Stimulated activated CD4-positive, alpha-beta T cell treated with anti-CD3 and anti-CD28 coated beads, Interleukin-1b, Interleukin-23, amount 100 ng/mL, for 24 hours (primary cell): ENCODE results near the gene EGR1.

Experiments used
- DNase-seq, 4 experiments: peaks; one replicate each; pipeline ENCODE4 v3.0.0-alpha.2; 2020; ENCODE audit warnings: low read depth in 4 of 4, low spot score in 1 of 4

EGR1 gene

DNA sequence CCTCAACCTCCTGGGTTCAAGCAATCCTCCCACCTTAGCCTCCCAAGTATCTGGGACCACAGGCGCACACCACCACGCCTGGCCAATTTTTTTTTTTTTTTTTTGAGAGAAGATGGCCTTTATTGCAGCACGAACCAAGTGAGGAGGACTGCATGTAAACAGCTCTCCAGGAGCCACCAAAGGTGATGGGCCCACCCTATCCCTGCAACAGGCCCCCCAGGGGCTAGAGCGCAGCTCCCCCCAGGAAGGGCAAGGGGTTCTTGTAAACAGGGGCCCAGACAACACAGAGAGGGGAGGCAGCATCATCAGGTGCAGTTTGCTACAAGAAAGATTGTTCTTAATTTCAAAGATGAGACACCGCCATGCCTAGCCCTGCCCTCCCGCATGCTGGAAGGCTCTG is 12.6 kb upstream of the EGR1 start:
- no peak for DNase-seq

DNA sequence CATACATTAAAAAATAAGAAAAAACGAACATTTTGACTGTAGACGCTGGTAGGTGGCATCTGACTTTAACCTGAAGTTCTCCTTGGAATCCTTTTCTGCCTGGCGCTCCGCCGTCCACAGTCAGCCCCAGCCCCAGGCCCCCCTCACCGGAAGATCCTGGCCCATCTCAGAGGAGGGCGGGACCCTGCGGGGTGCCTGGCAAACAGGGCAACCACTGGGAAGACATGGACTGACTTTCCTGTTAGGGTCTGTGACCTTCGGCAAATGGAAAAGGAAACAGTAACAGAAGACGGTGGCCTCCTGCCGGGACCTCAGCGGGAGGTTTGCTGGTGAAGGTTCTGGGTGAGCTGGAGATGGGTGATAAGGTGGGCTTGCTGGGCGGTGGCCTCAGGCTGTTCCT is 11.7 kb upstream of the EGR1 start:
- no peak for DNase-seq

DNA sequence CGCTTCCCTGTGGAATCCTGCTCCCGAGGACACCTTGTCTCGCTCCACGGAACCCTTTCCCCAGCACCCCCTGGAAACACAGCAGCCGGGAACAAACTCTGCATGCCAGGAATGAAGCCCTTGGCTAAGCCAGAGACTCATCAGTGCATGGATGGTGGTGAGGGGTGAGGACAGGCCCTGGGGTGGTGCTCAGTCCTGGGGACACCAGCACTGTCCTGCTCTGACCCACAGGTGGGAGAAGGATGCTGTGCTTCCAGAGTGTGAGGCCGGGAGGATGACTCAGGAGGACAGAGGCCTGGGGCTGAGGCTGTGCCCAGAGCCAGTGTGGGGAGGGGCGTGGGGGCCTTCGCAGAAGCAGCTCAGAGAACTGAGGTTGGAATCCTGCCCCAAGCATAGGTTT is 11.2 kb upstream of the EGR1 start:
- no peak for DNase-seq

DNA sequence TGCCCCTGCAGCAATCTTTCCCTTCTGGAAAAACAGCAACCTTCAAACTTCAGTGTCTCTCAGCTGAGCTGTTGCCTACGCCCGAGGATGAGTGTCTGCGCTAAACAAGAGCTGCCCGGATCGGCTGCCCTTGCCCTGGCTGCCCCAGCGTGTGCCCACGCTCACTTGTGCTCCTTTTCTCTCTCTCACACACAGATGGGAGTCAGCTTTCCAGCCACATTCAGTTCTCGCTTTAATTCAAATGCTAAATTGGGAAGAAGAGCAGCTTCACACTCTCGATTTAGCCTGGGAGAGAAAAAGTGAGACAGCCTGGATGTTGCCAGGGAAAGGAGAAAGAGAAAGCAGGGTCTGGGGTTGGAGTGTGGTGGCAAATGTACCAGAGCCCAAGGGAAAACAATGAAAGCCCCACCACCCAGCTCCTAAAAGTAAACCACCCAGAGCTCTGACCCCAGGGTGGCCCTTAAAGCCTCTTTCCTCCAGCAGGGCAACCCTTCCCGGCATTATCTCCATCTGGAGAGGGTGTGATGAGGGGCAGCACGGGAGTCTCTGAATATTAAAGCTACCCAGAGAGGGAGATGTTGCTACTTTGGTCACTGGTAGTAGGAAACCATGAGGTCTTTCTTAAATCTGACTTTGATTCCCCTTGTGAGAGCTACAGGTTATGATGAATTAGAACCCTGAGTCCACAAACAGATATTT is 9.9 kb upstream of the EGR1 start:
- DNase-seq: no peak

DNA sequence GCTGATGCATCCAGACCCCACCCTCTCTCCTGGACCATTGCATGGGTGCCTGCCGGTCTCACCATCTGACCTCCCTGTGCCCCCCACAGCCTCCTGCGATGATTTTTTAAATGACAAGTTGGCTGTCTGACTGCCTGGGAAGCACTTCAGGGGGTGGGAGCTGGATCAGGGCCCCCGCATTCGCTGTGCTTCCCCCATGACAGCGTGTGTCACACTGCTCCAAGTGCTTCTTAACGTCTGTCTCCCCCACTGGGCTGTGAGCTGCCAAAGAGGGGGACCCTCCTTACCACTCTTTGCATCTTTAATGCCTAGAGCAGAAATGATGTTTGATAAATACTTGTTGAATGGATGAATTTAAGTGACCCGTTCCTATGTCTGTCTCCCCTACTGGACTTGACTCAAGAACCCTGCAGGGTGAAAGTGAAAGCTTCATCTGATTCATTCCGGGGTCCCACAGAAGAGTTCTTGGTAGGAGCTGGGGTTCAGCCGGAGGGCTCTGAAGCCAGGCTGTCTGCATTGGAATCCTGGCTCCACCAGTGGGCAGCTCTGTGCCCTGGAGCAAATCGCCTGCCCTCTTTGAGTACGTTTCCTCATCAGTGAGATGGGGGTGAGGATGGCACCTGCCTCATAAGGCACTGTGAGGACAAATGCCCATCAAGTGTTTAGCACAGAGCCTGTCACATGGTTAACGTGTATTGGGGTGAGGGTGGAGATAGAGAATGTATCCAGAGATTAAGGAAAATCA is 7.6 kb upstream of the EGR1 start:
- no peak for DNase-seq

DNA sequence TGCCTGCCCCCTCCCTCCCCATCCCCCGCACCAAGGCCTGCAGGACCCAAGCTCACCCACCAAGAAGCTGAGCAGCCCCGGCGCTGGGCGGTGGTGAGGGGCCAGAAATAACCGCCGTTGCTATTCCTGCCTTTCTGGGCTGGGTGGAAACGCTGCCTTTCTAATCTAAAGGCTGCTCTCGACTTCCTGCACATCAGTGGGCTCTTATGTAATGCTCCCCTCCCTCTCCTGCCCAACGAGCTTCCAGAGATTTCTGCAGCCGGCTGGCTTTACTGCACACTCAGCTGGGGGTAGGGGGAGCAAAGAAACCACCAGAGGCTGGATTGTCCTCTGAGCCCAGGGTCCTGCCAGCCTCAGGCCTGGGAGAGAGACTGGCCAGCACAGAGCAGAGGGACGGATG is 6.9 kb upstream of the EGR1 start:
- no peak for DNase-seq

DNA sequence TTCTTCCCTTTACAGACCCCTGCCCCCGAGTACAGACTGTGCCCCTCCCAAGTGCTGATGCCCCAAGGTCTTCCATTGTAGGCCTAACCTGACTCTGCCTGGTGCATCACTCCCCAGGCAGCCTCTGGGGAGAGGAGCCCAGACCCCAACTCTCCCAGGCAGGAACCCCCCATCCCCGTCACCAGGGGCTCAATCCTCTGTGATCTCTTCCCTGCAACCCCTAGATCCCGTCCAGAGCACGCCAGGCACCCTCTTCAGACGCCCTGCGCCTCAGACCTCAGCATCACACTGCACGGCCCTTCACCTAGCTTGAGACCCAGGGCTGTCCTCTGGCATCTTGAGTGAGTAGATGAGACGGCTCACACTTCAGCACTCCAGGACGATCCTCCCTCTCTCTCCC is 6.4 kb upstream of the EGR1 start:
- DNase-seq: no peak

DNA sequence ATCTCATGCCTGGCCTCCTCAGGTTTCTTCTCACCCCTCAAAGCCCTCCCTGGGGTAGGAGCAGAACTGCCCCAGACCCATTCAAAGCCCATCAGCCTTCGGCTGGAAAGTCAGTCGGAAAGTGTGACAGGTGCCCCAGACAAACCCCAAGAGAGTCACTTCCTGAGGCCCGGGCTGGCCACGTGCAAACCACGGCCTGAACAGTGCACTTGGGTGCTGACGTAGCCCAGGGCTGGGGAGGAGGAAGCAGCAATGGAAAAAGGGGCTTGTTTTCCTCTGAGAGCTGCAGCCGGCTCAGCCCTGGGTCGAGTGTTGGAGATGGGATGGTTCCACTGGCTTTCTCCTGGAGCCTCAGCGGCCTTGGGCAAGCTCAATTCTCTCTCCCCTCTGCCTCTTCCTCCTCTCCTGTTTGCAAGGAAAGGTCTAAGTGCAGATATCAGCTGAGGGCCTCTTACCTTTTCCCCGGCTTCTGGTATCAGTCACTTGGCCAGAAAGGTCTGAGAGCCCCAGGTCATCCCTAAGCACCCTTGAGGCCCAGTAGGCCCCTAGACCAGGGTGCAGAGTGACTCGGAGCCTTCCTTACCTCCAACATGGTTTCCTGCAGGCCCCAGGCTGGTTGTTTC is 5.9 kb upstream of the EGR1 start:
- peak; percentile 51 to 88 (median 68) for DNase-seq

DNA sequence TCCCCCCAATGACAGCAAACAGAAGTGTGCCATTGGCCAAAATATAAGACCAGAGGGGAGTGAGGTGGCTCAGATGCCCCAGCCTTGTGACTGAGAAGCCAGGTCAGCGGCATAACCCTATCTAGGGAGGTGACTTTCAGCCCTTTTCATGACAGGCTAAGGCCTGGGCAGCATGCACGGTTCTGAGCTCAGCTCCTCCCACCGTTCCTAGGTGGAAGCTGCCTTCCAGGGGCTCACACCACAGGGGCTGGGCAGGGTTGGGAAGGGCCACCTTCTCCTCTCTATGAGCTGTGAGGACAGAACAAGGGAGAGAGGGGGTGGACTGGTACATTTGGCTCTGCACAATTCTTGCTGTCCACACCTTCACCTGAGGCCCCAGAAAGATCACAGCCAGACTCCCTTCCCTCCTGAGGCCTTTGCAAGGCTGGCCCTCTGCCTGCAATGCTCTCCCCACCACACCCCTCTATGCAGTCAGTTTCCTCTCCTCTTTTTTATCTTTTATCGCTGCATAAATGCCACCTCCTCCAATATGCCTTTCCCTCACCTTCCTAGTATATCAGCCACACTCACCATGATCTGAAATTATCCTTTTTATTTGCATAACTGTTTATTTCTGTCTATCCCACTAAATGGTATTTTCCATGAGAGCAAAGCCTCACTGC is 5.1 kb upstream of the EGR1 start:
- DNase-seq: no peak

DNA sequence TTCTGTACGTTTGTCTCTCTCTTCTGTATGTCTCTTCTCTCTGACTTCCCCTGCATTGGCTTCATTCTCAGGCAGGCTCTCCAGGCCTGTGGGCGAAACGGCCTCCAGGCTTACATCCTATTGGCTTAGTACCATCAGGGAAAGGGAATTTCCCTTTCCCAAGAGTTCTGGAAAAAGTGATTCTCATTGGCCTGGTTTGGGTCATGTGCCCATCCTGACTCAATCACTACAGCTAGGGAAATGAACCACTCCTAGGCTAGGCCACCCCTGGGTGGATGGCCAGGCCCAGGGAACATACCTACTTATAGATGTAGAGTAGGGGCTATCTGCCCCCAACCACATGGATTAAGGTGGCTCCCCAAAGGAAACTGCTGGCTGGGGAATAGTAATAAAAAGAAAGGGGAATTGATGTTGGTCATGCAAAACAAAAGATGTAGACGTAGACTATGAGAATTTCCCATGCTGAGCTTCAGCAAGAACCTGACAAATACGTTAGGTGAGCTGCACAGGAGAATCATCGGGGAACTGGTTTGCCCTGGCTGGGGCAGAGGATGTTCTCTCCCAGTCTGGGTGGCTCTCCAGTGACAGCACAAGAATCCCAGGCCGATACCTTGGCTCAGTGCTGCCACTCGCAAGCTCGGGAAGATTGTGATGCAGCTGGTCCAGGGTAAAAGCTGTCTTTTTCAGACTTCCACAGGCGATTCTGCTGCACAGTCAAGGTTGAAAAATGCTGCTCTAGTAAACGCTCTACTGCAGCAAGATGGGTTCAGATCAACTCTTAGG is 3.7 kb upstream of the EGR1 start:
- no peak for DNase-seq

DNA sequence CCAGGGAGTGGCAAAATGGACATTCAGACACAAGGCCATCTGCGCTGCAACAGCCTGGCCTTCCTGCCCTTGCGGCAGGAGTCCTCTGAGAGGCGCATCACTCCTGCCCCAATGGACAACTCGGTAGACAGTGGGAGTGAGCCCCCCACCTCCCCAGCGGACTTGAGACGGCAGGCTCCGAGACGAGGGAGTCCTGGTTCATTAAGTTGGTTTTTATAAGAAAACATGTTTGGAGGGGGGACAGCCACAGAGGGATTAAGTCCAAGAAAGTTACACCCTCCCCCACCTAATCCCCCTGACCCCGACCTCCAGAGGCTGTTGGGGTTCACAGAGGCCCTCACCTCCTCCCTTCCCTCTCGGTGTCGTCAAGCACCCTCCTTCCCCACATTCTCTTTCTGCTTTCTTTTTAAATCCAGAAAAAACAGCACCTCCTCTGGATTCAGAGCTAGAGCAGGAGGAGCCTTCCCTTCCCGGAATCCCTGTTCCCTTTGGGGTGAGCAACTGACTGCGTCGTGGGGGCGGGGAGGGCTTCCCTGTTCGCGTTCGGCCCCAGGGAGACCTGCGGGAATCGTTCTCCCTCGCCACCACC is 1.8 kb upstream of the EGR1 start:
- no peak for DNase-seq

DNA sequence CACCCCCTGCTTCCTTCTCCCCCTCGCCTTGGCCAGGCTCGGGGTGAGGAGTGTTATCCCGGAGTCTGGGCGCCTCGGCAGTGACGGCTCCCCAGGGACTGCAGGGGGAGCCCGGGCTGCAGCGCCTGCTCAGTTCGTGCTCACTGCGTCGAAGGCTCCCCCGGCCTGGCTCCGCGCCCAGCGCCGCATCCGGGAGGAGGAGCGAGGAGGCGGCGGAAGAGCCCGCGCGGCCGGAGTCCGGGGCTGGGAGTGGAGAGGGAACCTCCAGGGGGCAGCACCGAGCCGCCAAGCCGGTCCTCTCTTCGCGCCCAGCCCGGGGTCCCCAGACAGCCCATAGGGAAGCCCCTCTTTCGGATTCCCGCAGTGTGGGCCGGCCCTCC is 1.3 kb upstream of the EGR1 start:
- DNase-seq: peak; percentile 74 to 92 (median 89)

DNA sequence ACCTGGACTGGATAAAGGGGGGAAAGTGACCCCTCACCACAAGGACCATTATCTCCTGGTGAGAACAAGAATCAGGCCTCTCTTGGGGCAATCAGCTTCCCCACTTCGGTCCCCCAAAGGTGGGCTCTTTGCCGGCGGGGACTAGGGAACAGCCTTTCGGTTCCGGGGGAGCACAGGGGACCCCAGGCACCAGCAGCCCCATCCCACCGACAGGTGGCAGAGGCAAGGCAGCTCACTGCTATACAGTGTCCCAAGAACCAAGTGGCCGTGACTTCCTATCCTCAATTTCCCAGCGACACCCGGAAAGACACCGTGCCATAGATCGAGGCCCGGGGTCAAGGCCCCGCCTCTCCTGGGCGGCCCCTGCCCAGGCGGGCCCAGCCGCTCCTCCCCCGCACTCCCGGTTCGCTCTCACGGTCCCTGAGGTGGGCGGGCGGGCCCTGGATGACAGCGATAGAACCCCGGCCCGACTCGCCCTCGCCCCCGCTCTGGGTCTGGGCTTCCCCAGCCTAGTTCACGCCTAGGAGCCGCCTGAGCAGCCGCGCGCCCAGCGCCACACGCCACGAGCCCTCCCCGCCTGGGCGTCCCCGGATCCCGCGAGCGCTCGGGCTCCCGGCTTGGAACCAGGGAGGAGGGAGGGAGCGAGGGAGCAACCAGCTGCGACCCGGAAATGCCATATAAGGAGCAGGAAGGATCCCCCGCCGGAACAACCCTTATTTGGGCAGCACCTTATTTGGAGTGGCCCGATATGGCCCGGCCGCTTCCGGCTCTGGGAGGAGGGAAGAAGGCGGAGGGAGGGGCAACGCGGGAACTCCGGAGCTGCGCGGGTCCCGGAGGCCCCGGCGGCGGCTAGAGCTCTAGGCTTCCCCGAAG is 655 bp upstream of the EGR1 start:
- DNase-seq: peak; percentile 93 to 94 (median 94)

DNA sequence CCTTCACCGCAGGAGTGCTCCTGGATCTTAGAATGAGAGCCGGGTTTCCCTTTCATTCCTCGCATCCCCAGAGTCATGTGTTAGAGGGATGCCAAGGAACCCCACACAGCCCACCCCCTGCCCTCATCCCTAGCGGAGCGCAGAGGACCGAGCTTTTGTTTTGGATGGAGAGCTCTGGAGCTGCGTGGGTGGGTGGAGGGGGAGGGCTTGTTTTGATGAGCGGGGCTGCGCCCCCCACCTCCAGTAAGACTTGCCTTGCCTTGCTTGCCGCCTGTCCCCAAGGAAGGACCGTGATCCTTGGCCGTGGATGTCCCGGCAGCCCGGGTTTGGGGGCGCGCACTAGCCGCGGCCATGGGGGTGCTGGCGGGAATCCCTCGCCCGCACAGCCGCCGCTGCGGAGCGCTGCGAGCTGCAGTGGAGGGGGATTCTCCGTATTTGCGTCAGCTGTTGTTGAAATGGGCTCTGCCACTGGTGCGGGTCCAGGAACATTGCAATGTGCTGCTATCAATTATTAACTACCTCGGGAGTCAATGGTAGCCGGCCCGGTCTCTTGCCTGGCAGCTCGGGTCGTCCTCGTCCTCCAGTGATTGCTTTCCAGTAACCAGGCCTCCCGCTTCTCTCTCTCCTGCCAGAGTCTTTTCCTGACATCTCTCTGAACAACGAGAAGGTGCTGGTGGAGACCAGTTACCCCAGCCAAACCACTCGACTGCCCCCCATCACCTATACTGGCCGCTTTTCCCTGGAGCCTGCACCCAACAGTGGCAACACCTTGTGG is 1.0 kb downstream of the EGR1 start:
- DNase-seq: no peak

DNA sequence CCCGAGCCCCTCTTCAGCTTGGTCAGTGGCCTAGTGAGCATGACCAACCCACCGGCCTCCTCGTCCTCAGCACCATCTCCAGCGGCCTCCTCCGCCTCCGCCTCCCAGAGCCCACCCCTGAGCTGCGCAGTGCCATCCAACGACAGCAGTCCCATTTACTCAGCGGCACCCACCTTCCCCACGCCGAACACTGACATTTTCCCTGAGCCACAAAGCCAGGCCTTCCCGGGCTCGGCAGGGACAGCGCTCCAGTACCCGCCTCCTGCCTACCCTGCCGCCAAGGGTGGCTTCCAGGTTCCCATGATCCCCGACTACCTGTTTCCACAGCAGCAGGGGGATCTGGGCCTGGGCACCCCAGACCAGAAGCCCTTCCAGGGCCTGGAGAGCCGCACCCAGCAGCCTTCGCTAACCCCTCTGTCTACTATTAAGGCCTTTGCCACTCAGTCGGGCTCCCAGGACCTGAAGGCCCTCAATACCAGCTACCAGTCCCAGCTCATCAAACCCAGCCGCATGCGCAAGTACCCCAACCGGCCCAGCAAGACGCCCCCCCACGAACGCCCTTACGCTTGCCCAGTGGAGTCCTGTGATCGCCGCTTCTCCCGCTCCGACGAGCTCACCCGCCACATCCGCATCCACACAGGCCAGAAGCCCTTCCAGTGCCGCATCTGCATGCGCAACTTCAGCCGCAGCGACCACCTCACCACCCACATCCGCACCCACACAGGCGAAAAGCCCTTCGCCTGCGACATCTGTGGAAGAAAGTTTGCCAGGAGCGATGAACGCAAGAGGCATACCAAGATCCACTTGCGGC is 1.8 kb downstream of the EGR1 start:
- no peak for DNase-seq

DNA sequence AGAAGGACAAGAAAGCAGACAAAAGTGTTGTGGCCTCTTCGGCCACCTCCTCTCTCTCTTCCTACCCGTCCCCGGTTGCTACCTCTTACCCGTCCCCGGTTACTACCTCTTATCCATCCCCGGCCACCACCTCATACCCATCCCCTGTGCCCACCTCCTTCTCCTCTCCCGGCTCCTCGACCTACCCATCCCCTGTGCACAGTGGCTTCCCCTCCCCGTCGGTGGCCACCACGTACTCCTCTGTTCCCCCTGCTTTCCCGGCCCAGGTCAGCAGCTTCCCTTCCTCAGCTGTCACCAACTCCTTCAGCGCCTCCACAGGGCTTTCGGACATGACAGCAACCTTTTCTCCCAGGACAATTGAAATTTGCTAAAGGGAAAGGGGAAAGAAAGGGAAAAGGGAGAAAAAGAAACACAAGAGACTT is 2.4 kb downstream of the EGR1 start:
- no peak for DNase-seq

DNA sequence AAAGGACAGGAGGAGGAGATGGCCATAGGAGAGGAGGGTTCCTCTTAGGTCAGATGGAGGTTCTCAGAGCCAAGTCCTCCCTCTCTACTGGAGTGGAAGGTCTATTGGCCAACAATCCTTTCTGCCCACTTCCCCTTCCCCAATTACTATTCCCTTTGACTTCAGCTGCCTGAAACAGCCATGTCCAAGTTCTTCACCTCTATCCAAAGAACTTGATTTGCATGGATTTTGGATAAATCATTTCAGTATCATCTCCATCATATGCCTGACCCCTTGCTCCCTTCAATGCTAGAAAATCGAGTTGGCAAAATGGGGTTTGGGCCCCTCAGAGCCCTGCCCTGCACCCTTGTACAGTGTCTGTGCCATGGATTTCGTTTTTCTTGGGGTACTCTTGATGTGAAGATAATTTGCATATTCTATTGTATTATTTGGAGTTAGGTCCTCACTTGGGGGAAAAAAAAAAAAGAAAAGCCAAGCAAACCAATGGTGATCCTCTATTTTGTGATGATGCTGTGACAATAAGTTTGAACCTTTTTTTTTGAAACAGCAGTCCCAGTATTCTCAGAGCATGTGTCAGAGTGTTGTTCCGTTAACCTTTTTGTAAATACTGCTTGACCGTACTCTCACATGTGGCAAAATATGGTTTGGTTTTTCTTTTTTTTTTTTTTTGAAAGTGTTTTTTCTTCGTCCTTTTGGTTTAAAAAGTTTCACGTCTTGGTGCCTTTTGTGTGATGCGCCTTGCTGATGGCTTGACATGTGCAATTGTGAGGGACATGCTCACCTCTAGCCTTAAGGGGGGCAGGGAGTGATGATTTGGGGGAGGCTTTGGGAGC is 3.1 kb downstream of the EGR1 start:
- no peak for DNase-seq
